Posterior cingulate gyrus (tissue), 11 donors: ENCODE results near the gene RANBP3.
"Not testable (repeated sequence)": the region's sequence is repeated elsewhere in the genome, so short reads cannot be mapped to it uniquely, and the experiment has no call there.

Experiments used
- DNase-seq, 10 donors: peaks; one replicate each; pipeline versions ENCODE4 v3.0.0 to v3.0.0-alpha.2; 2020 to 2021; ENCODE audit warnings: mixed read lengths in 3 of 10
- intact Hi-C: fragments of 100-400 bp; cut with DNase I; formaldehyde crosslinking; loops from one replicate; pipeline ENCODE4 v1.15.1; 2023

The RANBP3 gene

DNA sequence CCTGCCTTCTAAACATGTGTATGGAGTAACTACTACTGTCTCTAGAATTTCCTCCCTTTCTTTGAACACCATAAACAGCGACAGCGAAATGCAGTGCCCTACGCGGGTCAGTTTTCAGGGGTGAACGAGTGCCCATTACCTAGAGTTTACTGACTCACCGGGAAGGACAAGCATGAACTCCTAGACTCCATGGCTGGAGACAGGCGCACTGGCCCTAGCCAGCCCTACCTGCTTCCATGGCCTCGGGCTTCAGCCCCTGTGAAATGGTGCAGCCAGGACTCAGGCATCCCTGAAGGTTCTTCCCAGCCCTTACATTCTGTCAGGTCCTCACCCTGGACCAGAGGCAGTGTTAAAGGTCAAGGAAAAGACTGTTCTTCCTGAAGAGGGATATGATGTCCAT, 8.5 kb downstream of the RANBP3 start:
- intact Hi-C loops, result loop anchor here (5.0 kb wide), 1 partner anchor 53 kb away; no protein-coding TSS in a partner anchor
- peak in 2 of 10 donors; percentile 37 to 54 for DNase-seq

- intact Hi-C loops, result loop anchor here (5.0 kb wide), 1 partner anchor 54 kb away; no protein-coding TSS in a partner anchor
- peak in 2 of 10 donors; percentile 66 to 82 for DNase-seq
Observed at GRCh38 chr19:5968431-5969373, 9.2 kb downstream of the RANBP3 start.

GRCh38 chr19:5967994-5968430, 9.9 kb downstream of the RANBP3 start:
- intact Hi-C loops, result loop anchor here (5.0 kb wide), 1 partner anchor 54 kb away; no protein-coding TSS in a partner anchor
- DNase-seq, result peak in 9 of 10 donors; percentile 46 to 93 (median 78)

GRCh38 chr19:5967571-5967970, 10.4 kb downstream of the RANBP3 start:
- intact Hi-C loops, result loop anchor here (5.0 kb wide), 1 partner anchor 55 kb away; no protein-coding TSS in a partner anchor

DNA sequence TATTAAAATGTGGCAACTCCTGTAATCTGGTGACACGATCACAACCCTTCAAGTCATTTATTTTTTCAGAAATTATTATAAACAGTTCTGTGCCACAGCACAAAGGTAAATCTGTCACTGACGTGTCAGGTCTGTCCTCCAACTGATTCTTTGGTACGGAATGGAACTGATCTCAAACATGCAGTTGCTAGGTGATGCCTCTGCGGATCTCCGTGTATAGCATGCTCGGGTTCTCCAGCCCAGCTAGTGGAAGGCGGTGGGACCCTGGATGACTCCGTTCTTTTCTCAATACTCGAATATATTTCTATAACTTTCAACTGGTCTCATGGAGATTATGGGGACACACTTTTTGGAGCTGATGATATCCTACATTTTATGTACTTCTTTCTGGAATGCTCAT, 11.0 kb downstream of the RANBP3 start:
- intact Hi-C loops, result loop anchor here (5.0 kb wide), 1 partner anchor 55 kb away; no protein-coding TSS in a partner anchor
- peak in 1 of 10 donors; percentile 29 for DNase-seq

More at GRCh38 chr19:5967571-5967970, 10.4 kb downstream of the RANBP3 start:
- DNase-seq, result peak in 2 of 10 donors; percentile 52 to 60

DNA sequence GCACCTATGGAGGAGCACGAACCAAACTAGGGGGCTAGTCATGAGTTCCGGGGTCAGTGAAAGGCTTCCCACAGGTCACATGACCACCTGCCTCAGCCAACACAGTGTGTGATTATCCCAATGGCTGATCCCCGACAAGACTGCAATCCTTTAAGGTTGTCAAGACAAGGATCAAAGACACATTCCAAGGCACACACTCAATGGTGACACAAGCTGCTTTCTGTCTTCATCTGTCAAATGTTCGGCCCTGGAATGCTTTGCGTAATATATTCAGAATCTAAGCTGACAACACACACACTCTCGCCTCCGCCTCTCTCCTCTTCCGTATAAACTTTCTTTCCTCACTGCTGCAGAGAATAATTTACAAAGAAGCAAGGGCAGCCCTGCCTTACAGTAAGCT, 11.7 kb downstream of the RANBP3 start:
- DNase-seq, result peak in 1 of 10 donors; percentile 18
- intact Hi-C loops, result loop anchor here (5.0 kb wide), 1 partner anchor 56 kb away; no protein-coding TSS in a partner anchor

DNA sequence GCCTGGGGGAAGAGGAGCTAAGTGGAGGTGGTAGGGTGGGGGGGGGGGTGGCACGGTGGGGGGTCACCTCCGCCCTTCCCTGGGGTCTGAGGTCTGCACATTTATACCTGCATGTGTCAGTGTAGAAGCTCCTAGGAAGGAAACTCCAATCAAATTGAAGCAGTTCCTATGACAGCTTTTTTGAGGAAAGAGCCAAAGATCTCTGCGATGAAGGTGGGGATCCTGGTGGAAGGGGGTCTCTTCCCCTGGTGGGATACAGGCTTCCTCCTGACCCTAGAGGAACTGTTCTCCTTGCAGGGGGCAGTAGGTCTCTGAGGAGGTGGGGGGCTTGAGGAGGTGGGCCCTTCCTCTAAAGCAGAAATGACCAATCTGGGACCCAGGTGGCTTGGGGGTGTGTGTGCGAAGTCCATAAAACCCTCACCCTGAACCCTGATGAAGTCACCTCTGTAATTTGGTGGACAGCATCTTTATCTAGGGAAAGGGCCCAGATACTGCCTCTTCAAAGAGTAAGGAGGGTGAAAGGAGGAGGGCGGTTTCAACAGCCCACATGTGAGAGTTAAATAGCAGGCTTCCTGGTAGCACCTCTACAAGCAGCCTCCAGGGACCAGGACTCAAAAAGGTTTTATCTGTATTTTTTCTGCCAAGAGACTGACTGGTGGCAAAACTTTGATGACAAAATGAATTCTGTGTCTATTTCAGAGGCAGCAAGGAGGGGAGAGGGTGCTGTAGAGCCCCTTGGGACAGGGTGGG, 12.9 kb downstream of the RANBP3 start:
- DNase-seq, result peak in 1 of 10 donors; percentile 12
- intact Hi-C loops, result loop anchor here (5.0 kb wide), 1 partner anchor 57 kb away; no protein-coding TSS in a partner anchor

- intact Hi-C loops, result no loop called here
- DNase-seq, result peak in 3 of 10 donors; percentile 31 to 44 (median 31)
Observed at GRCh38 chr19:5963855-5964254, 14.1 kb downstream of the RANBP3 start.

DNA sequence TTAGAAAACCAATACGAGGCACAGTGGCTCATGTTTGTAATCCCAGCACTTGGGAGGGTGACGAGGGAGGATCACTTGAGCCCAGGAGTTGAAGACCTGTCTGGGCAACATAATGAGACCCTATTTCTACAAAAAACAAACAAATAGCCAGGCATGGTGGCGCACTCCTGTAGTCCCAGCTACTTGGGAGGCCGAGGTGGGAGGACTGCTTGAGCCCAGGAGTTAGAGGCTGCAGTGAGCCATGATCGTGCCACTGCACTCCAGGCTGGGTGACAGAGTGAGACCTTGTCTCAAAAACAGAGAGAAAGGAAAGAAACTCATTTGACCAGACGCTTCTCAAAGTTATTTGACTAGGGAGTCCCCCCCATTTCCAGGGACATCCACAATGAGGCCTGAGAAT, 14.7 kb downstream of the RANBP3 start:
- intact Hi-C loops, result not testable (repeated sequence)
- DNase-seq, result peak in 2 of 10 donors; percentile 16 to 67

GRCh38 chr19:5961969-5962945, 15.7 kb downstream of the RANBP3 start:
- peak in 4 of 10 donors; percentile 33 to 81 (median 69) for DNase-seq
- intact Hi-C loops, result no loop called here

DNA sequence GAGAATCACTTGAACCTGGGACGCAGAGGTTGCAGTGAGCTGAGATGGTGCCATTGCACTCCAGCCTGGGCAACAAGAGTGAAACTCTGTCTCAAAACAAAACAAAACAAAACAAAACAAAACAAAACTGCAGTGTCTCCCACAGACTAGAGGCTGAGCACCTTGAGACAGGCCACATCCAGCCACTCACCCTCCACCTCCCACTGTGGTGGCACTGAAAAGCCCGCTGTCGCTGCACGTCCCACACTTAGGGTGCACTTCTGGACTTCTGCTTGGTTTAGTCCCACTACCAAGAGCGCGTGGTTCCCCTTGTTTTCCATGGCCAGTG, 16.3 kb downstream of the RANBP3 start:
- DNase-seq, result peak in 1 of 10 donors; percentile 33
- intact Hi-C loops, result not testable (repeated sequence)

GRCh38 chr19:5960005-5961001, 17.6 kb downstream of the RANBP3 start:
- peak in 4 of 10 donors; percentile 33 to 77 (median 71) for DNase-seq
- intact Hi-C loops, result no loop called here

DNA sequence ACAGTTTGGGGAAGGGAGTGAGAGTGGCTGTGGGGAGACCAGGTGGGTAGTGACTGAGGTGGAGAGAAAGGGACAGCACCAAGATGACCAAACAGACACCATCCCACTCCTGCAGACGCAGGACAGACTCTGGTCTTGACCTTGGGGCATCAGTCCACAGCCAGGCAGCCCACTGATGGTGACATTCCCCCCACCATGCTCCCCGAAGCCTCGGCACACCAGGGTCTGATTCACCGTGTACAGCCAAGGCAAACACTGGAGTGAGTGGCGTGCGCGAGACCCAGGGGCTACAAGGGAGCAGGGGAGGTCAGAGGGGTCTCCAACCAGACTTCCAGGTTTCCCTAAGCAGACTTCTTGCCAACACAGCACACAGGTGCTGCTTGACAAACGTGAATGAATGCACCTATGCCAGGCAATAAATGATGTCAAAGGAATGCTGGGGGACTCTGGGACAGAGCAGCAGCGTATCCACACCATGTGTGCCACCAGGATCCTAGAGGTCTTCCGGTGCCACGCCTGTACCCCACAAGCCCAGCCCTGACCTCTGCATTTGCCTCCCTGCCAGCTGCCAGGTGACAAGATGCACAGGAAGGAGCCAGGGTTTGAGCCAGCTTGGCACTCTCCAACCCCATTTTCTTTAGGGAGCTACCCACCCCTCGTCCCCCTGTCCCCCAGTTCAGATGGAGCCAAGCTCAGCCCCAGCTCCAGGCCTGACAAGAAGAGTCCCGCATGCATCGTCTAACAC, 18.5 kb downstream of the RANBP3 start:
- peak in 2 of 10 donors; percentile 62 to 66 for DNase-seq

GRCh38 chr19:5958851-5959122, 19.2 kb downstream of the RANBP3 start:
- DNase-seq, result peak in 1 of 10 donors; percentile 69
- intact Hi-C loops, result no loop called here

More for the DNA sequence above, 18.5 kb downstream of the RANBP3 start:
- intact Hi-C loops, result no loop called here

GRCh38 chr19:5958074-5958850, 19.7 kb downstream of the RANBP3 start:
- peak in 3 of 10 donors; percentile 80 to 87 (median 81) for DNase-seq
- intact Hi-C loops, result no loop called here

GRCh38 chr19:5957170-5957569, 20.8 kb downstream of the RANBP3 start:
- peak in 3 of 10 donors; percentile 9 to 17 (median 14) for DNase-seq
- intact Hi-C loops, result no loop called here

GRCh38 chr19:5956728-5957127, 21.2 kb downstream of the RANBP3 start:
- intact Hi-C loops, result no loop called here
- DNase-seq, result peak in 3 of 10 donors; percentile 5 to 66 (median 52)
